ENCODE data around the gene CHODL. TPM values are rescaled to one million over a fixed set of nuclear protein-coding genes. Genes with fewer than 3 reads are reported as not detected.

The CHODL gene
- 3.4 and 3.5 TPM in 2 replicates for total RNA-seq (2021)
- long read RNA-seq, partial matches to known transcripts: 3 of 8 reads
- long read RNA-seq, other reads (novel, unspliced or antisense): 5 of 8 reads

- Histone ChIP-seq H3K4me1 (ENCODE audit: insufficient read depth, low read length) (no peaks in the 10 kb centered on the region), H3K79me1 (ENCODE audit: insufficient read depth, low read depth, low read length, poor library complexity, severe bottlenecking) (no peaks in the 10 kb centered on the region), H2AFZ (ENCODE audit: low read length) (no peak within 1 kb of the TSS), H2BK12ac (ENCODE audit: insufficient read length, low read depth, low read length) (no peak within 1 kb of the TSS), H3K14ac (ENCODE audit: insufficient read depth, low read length) (peak within 1 kb of the TSS; percentile 6; the same call in 1 of the 2 replicates), H3K23me2 (ENCODE audit: insufficient read length, low read depth, low read length, poor library complexity, severe bottlenecking) (peaks cover 13% of the 10 kb centered on the region), H3K79me2 (ENCODE audit: insufficient read depth, low read length) (no peaks in the 10 kb centered on the region), H3K56ac (ENCODE audit: insufficient read length, low read depth, low read length) (no peak within 1 kb of the TSS), H3K18ac (ENCODE audit: insufficient read length, low read depth, low read length) (no peak within 1 kb of the TSS), H2BK120ac (ENCODE audit: low read depth, low read length, poor library complexity, severe bottlenecking) (no peak within 1 kb of the TSS), H3K9ac (ENCODE audit: extremely low read depth, insufficient read length, low read length) (no peak within 1 kb of the TSS), H4K5ac (ENCODE audit: insufficient read length, low read depth, low read length) (no peak within 1 kb of the TSS), H2BK5ac (ENCODE audit: insufficient read length, low read length) (no peak within 1 kb of the TSS), H3K27me3 (ENCODE audit: insufficient read depth, low read length) (peaks cover 22% of the 10 kb centered on the region), H3K4ac (ENCODE audit: low read depth, low read length) (no peak within 1 kb of the TSS), H2AK5ac (ENCODE audit: insufficient read length, low read length) (no peak within 1 kb of the TSS), H3K4me2 (ENCODE audit: insufficient read depth, insufficient read length, low read length) (peak within 1 kb of the TSS; percentile 29), H2BK15ac (ENCODE audit: low read depth, low read length) (no peak within 1 kb of the TSS), H3K23ac (ENCODE audit: insufficient read length, low read depth, low read length) (no peak within 1 kb of the TSS), H4K8ac (replicated peaks; ENCODE audit: insufficient read length, low read depth, low read length) (no peak within 1 kb of the TSS), H4K91ac (ENCODE audit: insufficient read length, low read depth, low read length) (no peak within 1 kb of the TSS), H2BK20ac (ENCODE audit: low read depth, low read length, poor library complexity, severe bottlenecking) (no peak within 1 kb of the TSS), H3T11ph (ENCODE audit: low read length) (no peak within 1 kb of the TSS), H3K27ac (ENCODE audit: insufficient read length, low read depth, low read length) (no peak within 1 kb of the TSS), H4K20me1 (ENCODE audit: control insufficient read depth, insufficient read depth, insufficient read length) (no peaks in the 10 kb centered on the region), H3K9me3 (ENCODE audit: control insufficient read depth, low read depth, low read length) (no peaks in the 10 kb centered on the region)
- peaks cover 7 to 13% of the 10 kb centered on the region in 2 experiments; a peak in 3 of 4 replicates for H3K4me1 Mint-ChIP-seq
- peak; percentile 41 for DNase-seq
- peaks cover 0 to 4% of the 10 kb centered on the region in 2 experiments; a peak in 2 of 5 replicates for H3K9me3 Mint-ChIP-seq
- H3K4me3 Mint-ChIP-seq: peak within 1 kb of the TSS; percentile 64 to 90
- no peaks in the 10 kb centered on the region for H3K36me3 Mint-ChIP-seq (ENCODE audit: insufficient read depth in 1 of 3, low read depth in 3 of 3)
- no CpG with 5 or more reads among the region's 72 CpGs for WGBS (ENCODE audit: extremely low coverage, insufficient read length, low lambda C conversion rate)
- TF ChIP-seq, protein P1, sequence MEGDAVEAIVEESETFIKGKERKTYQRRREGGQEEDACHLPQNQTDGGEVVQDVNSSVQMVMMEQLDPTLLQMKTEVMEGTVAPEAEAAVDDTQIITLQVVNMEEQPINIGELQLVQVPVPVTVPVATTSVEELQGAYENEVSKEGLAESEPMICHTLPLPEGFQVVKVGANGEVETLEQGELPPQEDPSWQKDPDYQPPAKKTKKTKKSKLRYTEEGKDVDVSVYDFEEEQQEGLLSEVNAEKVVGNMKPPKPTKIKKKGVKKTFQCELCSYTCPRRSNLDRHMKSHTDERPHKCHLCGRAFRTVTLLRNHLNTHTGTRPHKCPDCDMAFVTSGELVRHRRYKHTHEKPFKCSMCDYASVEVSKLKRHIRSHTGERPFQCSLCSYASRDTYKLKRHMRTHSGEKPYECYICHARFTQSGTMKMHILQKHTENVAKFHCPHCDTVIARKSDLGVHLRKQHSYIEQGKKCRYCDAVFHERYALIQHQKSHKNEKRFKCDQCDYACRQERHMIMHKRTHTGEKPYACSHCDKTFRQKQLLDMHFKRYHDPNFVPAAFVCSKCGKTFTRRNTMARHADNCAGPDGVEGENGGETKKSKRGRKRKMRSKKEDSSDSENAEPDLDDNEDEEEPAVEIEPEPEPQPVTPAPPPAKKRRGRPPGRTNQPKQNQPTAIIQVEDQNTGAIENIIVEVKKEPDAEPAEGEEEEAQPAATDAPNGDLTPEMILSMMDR (conservative IDR thresholded peaks at IDR 0.05): no peak
- H3K27me3 Mint-ChIP-seq (ENCODE audit: low read depth): peaks cover 46% of the 10 kb centered on the region
- no peak within 1 kb of the TSS for H3K27ac Mint-ChIP-seq
Measured at GRCh38 chr21:18244671-18245463, at the start of gene CHODL. Gene CHODL, plus strand, starts transcription at chr21:18244833. Its CDS starts 391 bp downstream, at chr21:18245224.

Measured in H9 (cell line).